ENCODE measurements around the gene PRPF19.
A peak's percentile ranks its signal among the peaks of the same experiment; 100 is the strongest.

Gene PRPF19

DNA sequence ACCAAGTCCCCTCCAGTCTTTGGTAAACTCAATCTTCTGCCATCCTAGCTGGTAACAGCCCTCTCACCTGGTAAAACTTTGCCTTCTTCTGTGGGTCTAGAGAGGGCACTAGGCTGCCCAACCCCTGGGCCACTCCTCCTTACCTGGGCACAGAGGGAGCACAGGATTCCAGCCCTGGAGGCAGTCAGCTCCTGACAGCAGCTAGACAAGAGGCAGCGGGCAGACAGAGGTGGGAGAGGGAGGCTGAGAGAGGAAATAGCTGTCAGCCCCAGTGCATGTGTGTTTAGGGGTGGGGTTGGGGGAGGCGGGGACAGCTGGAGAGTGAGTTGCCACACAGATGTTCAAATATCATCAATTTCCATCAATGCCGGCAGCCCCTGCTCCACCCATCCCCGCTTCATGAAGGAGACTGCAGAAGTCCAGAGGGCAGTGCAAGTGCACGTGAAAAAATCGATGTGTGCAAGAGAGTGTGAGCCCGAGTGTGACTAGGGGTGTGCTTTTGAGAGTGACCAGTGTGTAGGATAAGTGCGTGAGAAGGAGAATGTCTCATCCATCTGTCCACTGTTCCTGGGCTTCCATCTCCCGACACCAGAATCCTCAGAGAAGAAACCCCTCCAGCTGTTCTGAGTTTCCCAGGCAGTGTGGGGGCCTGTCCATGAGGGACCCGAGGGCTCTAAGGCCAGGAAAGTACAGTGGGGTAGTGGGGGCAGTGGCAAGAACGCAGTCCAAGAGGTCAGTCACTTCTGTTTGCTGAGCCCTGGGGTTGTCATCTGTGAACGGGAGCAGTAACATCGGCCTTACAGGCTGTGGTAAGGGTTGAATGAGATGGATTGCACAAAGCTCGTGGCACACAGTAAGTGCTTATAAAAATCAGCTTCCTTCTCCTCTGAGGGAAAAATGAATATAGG is 50.4 kb downstream of the PRPF19 start, which contains the start of gene PTGDR2:
PTGDR2 (minus strand) TSS at position 225 of the 908 bp plus-strand sequence. CDS start 2,228 bp downstream, outside the sequence.
- DNase-seq = no peak

DNA sequence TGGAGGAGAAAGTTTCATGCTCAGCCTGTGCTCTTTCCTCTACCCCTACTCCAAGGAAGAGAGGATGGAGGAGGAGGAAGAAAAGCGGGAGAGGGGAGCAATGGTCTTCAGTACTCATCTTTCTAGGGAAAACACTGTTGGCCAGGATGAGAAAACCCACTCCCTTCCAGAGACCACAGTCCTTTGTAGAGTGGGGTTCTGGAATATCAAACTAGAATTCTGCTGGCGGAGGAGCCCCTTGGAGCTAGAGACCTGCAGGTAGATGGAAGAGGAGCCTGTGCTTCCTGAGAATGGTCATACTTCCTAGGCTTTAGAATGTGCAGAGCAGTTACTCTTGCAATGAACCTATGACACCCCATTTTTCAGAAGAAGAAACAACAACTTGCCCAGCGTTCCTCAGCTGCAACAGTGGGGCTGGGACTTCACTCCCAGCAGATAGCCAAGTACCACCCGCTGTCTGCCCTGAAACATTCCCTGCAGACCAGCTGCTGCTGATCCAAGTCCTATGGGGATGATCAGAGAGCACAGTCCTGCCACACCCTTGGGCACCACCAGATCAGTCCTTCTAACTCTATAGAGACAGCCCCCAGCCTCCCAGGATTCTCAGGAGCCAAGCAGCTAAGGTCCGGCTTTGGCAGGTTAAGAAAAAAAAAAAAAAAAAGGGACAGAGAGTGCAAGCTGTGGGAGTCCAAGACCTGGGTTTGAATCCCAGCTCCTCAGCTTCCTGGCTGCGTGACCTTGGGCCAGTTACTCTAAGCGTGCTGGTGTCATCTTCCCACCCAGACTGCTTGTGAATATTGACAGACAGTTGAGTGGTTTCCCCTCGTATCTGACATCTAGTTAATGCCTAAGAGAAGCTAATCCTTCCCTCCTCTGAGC is 51.3 kb downstream of the PRPF19 start:
- no peak for DNase-seq

DNA sequence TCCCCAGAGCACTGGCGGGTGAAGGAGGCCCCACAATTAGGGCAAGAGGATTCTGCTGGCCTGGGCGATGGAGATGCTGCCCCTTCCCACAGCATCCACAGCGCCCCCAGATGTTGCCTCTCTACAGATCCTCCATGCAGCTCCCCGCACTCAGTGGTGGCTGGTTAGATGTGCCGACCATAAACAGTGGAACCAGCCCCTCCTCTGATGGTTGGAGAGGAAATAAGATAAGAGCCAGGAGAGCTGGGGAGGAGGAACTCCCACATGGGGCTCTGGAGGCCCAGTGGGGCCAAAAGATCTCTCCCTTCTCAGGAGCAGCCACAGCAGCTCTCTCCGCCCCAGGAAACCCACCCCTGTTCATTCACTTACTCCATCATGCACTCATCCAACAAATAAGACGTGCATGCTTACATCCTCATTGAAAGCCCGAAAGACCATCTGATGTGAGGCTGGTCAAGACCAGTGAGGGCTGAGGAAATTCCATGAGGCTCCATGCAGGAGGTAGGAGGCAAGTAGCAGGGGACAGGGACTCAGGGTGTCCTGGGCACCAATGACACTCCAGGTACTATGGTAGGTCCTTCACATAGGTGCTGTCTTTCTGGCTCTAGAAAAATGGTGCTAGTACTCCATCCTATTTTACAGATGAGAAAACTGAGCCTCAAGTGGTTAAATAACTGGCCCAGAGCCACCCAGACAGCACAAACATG is 52.1 kb downstream of the PRPF19 start:
- DNase-seq = no peak

DNA sequence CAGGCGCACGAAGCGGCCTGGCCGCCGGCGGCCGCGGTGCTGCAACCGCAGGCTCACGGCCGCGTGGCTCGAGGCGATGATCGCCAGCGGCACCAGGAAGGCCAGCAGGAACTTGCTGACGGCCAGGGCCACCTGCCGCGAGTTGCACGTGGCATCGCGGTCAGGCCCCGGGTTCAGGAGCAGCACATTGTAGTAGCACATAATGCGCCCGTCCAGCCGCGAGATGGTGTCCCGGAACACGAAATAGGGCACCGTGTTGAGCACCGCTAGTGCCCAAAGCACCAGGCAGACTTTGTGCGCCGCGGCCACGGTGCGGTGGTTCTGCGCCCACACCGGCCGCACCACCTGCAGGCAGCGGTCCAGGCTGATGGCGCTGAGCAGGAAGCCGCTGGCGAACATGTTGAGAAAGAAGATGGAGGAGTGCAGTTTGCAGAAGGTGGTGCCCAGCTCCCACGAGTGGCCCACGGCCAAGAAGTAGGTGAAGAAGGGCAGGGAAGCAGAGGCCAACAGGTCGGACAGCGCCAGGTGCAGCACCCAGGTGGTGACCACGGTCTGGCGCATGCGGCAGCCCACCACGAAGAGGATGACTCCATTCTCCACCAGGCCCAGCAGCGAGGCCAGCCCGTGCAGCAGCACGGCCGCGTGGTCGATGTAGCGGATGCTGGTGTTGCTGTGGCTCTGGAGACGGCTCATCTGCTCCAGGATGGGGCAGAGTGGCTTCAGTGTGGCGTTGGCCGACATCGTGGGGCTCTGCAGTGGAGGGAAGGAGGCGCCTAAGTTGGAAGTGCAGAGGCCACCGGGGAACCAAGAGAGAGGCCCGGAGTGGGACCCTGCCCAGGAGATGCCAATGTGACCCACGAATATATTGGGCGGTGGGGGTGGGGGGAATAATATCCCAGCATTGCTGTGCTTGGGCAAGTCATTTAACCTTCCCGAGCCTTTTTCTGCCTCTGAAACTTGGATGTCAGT is 53.1 kb downstream of the PRPF19 start:
- DNase-seq = no peak

DNA sequence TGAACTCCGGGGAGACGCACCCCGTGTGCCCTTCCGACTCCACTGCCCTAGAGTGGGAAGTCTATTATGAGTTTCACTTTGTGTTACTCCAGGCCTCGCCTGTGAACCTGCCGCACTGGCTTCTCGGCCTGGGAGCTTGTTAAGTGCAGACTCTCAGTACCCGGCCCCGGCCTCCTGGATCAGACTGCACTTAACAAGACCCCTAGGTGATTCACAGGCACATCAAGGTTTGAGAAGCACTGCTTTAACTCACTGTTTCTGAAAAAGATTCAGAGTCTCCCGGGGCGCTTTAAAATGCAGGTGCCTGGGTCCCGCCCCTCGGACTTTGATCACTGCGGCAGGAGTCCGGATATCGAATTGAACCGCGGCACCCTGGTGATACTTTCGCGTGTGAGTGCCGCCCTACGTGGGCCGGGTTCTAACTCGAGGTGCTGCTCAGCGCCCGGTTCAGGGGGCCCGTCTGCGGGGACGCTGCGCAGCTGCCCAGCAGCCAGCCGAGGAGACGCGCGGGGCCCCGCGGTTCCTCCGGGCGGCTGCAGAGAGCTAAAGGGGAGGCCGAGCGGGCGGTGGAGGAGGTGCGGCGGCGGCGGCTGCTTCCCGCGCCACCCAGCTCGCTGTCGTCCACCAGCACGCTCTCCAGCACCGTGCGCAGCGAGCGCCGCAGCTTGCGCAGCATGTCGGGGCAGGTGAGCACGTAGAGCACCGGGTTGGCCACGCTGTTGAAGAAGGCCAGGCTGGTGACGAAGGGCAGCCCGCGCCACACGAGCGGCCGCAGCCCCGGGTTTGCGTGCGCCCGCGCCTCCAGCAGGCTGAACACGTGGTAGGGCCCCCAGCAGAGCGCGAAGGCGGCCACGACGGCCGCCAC is 54.0 kb downstream of the PRPF19 start:
- no peak for DNase-seq

DNA sequence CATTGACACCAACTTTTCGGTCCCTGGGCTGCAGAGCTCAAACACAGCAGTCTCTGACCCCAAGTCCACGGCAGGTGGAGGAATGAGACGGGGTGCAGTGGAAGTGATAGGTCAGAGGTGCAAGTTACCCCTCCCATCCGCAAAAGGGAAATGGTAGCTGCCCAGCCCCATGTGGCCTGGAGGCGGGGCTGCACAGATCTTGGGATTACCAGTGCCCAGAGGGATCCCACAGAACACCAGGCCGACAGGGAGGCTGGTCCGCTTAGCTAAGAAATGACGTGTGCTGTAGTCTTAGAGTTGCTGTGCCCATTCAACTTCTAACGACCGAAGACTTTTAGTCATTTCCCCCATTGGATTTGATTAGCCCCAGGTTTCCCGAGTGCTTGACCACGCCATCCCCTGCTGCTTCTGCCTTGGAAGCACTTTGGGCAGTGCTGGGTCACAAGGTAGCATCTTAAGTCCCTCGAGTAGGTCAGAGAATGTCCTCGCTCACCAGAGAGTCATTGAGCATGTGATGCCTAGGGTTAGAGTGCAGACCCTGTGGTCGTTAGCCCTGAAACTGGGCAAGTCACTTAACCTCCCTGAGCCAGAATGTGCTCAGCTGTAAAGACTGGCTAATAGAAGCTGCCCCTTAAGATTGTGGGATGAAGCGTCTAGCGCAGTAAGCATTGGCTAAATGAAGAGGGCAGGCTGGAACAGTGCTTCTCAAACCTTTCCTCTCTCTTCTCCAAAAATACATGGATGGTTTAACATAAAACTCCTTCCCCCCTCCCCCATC is 54.9 kb downstream of the PRPF19 start:
- DNase-seq = no peak

DNA sequence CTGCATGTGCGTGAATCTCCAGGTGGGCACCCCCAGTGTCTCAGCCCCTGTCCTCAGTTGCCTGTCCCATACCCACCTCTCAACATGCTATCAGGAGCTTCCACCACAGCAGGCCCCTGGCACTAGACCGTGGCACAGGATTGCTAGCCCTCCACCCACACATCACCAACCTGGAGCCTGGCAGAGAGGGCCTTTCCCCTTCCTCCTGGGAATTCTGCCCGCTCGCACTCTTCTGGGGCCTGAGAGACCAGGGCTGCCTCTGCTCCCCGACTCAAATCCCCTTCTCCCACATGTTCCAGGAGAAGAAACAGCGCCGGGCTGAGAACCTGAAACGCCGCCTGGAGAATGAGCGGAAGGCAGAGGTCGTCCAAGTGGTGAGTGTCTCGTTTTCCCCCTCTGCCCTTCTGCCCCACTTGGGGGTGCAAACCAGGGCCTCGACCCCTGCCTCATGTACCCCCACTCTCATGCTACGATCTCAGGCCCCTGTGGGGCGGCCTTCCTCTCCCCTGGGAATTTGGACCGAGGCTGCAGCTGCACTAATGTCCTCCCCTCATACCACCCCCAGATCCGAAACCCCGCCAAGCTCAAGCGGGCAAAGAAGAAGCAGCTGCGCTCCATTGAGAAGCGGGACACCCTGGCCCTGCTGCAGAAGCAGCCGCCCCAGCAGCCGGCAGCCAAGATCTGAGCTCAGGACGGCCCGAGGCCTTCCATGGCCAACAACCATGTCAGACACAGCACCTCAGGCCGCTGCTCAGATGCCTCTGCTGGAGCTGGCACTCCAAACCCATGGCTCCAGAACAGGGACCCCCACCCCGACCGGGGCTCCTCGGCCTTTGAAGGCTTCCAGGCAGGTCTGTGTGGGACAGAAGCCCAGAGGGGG is 56.5 kb downstream of the PRPF19 start:
- DNase-seq = no peak

DNA sequence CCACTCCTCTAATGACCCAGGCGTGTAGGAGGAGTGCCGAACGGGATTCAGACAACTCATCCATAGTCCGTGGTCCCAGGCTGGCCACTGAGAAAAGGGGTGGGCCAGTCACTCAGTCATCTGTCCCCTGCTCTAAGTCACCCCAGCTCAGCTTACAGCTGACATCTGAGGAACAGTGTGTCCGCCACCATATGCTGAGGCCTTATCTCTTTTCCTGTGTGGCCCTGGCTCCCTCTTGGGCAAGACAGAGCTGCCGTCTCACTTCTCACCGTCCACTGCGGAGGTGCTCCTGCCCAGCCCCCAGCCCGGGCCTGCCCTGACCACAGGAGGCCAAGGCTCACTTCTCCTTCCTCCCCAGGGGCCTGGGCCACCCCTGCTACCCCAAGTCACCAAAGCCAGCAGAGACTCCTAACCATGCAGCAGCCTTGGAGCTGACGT is 57.7 kb downstream of the PRPF19 start:
- DNase-seq = no peak

DNA sequence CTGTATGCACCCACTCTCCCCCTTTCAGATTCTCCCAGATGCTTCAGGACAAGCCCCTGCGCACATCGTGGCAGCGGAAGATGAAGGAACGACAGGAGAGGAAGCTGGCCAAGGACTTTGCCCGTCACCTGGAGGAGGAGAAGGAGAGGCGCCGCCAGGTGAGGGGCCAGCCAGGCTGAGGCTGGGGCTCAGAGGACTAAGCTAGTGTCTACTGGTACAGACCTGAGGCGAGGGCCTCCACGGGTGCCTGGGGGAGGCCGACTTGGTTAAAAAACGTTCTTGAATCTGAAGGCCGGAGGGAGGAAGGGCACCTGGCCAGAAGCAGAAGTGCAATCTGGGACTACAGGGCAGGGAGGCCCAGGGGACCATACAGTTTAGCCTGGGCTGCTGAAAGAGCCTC is 58.5 kb downstream of the PRPF19 start:
- no peak for DNase-seq

DNA sequence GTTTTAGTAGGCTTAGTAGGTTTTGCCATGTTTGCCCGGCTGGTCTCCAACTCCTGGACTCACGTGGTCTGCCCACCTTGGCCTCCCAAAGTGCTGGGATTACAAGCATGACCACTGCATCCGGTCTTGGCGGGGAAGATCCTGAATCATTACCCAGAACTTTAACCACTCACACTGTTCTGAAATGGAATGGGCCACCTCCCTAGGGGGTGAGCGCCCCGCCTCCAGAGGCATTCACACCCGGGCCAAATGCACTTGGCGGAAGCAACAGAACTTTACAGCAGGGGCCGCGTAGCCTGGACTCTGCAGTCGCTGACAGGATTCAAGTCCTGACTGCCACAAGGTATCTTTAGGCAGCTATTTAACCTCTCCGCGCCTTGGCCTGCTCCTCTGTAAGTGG is 59.1 kb downstream of the PRPF19 start:
- DNase-seq = no peak

DNA sequence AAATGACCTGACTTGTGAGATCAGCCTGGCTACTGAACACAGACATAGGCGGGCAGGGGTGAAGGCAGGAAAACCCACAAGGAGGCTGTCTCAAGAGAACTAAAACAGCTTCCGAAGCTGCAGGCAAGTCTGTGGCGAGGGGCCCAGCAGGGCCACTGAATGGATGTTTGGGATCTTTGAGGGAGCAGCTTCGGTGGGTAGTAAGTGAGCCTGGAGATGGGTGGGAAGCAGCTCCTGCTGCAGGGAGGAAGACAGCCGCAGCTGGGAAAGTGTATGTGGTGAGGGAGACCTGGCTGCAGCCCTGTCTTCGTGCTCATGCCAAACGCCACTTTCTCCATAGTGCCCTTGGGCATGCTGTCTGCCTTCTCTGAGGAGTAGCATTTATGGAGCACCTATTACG is 61.0 kb downstream of the PRPF19 start:
- DNase-seq = no peak

DNA sequence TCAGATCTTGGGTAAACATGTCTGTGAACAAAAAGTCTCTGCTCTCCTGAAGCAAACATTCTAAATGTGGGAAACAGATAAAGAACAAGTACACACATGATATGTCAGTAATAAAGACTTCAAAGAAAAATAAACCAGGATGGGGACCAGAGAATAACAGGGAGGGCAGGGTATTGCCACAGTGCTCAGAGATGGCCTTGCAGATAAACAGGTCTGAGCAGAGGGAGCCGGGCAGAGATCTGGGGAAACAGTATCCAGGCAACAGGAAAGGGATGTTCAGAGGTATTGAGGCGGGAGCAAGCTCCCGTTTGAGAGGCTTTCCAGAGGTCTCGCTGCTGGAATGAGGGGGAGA is 61.5 kb downstream of the PRPF19 start:
- no peak for DNase-seq

DNA sequence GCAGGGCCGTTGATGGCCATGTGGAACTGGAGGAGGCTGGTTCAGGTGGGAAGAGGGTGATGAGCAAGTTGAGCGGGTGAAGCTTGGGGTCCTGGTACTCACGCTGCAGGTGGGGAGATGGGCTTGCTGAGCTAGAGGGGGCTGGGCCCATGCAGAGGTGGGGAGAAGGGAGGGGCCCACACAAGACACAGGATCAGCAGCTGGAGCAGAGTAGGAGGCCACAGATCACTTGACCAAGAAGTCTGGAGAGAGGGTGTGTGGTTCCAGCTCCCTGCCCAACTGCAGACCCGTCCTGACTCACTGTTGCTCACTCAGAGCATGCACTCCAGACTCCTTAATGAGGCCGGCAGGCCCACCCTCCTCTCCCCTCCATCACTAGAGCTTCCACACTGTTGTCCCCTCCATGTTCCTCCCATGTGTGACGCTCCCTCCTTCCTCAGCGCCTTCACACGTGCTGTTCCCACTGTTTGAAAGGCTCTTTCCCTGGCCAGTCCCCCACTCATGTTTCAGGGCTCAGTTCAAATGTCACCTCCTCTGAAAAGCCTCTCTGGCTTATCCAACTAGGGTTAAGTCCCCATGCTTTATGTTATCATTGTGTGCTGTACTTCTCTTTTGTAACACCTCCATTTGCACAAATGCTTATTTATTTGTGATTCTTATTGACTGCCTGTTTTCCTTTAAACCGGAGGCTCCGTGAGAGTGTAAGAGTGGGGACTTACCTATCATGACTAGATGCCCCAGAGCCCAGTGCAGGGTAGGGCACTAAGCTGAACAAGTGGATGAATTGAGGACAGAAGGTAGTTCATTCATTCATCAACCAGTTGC is 62.1 kb downstream of the PRPF19 start:
- DNase-seq = no peak

DNA sequence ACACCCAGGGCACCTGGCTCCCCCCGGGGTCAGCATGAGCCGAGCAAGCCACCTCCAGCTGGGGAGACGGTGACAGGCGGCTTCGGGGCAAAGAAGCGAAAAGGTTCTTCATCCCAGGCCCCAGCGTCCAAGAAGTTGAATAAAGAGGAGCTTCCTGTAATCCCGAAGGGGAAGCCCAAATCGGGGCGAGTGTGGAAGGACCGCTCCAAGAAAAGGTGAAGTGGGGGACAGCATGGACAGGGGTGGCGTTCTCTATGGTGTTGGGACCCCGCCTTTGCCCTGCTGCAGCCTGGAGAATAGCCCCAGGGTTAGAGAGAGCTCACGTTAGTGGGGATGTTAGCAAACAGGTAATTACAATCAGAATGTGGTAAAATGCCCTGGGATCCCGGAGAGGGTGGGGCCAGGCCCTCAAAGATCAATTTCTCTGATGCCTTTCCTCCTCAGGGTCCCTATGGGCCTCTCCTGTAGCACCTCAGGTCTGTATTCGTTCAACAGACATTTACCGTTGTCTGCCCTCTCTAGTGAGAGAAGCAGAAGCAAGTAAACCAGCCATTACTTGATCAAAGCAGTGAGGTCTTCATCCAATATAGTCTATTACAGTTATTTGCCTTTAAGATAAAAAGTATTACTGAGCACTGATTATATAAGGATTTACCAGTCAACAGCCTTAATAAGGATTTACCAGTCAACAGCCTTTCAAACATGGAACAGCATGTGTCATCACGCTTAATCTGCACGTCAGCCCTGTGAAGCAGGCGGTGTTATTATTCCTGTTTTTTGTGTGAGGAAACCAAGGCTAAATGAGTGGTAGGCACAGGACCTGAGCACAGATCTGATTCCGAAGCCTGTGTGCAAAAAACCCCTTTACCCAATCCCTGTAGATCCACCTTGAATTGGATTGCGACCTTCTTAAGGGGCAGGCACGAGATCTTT is 63.5 kb downstream of the PRPF19 start:
- no peak for DNase-seq

DNA sequence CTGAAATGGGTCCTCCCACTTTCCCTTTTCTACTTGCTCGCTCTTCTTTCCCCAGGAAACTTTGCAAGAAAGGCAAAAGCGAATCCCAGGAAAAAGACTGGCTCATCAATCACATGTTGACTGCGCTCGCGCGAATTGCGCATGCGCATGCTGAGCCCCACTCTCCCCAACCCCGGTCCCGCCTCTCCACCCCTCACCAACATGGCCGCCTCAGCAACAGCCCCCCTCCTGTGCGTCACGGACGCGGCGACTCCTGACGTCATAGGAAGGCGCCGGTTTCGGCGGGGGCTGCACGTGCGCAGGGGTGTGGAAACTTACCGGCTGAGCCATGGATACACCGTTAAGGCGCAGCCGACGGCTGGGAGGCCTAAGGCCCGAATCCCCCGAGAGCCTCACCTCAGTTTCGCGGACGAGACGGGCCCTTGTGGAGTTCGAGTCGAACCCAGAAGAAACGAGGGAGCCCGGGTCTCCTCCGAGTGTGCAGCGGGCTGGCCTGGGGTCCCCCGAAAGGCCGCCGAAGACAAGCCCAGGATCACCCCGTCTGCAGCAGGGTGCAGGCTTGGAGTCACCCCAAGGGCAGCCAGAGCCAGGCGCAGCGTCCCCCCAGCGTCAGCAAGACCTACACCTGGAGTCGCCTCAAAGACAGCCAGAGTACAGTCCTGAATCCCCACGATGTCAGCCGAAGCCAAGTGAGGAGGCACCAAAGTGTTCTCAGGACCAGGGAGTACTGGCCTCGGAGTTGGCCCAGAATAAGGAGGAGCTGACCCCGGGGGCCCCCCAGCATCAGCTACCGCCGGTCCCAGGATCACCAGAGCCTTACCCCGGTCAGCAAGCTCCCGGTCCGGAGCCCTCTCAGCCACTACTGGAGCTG is 64.4 kb downstream of the PRPF19 start, which contains the start of gene CCDC86:
CCDC86 (plus strand) TSS at position 317 of the 871 bp plus-strand sequence; CDS start at position 329, 12 bp downstream.
- peak; percentile 97 to 98 for DNase-seq

Data from CD4-positive, alpha-beta T cell treated with Interleukin-1 beta for 1 hour (primary cell).